Measurements from ENCODE around the gene MS4A4A.

GRCh38 chr11:60264644-60265043 lies 15.8 kb upstream of the MS4A4A start:
- TF ChIP-seq ZNF274 (IDR thresholded peaks at IDR 0.05; ENCODE audit: insufficient read depth, insufficient read length) (no peak), CTCF (IDR thresholded peaks at IDR 0.05 in 2 of 3, conservative IDR thresholded peaks at IDR 0.05 in 1 of 3; ENCODE audit: control insufficient read depth in 2 of 3, extremely low read depth in 1 of 3, insufficient read depth in 1 of 3, low read depth in 3 of 3, low read length in 3 of 3) (no peak), USF1 (IDR thresholded peaks at IDR 0.05; ENCODE audit: borderline replicate concordance, extremely low read length, insufficient read depth, low read depth, low read length) (no peak), BCLAF1 (IDR thresholded peaks at IDR 0.05) (no peak), TARDBP (IDR thresholded peaks at IDR 0.05; ENCODE audit: borderline replicate concordance) (no peak), EZH2 (IDR thresholded peaks at IDR 0.05; ENCODE audit: borderline replicate concordance, control insufficient read depth, low read depth, low read length) (no peak), PKNOX1 (IDR thresholded peaks at IDR 0.05) (no peak), TAF1 (IDR thresholded peaks at IDR 0.05; ENCODE audit: borderline replicate concordance, low read depth, low read length) (no peak)

Measured in GM12878 (cell line).